BLaER1 treated with 17β-estradiol and CSF1 and Interleukin-3, amounts not matched to agents 10 nM and 100 nM (cell line): ENCODE data around the gene RMND1.
"Not testable (repeated sequence)": the region's sequence is repeated elsewhere in the genome, so short reads cannot be mapped to it uniquely, and the experiment has no call there.

ENCODE experiments used
- H3K27ac ChIP-seq, 11 experiments: shearing (Covaris generic); formaldehyde crosslinking; 2 replicates each; pipeline ENCODE4 v1.8.1; 2022
- H3K27me3 ChIP-seq, 11 experiments: shearing (Covaris generic); formaldehyde crosslinking; 2 replicates each; pipeline ENCODE4 v1.8.1; 2022
- H3K36me3 ChIP-seq, 11 experiments: shearing (Covaris generic); formaldehyde crosslinking; 2 replicates each; pipeline ENCODE4 v1.8.1; 2022
- H3K4me1 ChIP-seq, 10 experiments: shearing (Covaris generic); formaldehyde crosslinking; 2 replicates each; pipeline ENCODE4 v1.8.1; 2022
- H3K4me2 ChIP-seq, 11 experiments: shearing (Covaris generic); formaldehyde crosslinking; 2 replicates each; pipeline ENCODE4 v1.8.1; 2022
- H3K4me3 ChIP-seq, 10 experiments: shearing (Covaris generic); formaldehyde crosslinking; 2 replicates each; pipeline ENCODE4 v1.8.1; 2022
- H3K9ac ChIP-seq, 11 experiments: shearing (Covaris generic); formaldehyde crosslinking; 2 replicates each; pipeline ENCODE4 v1.8.1; 2022
- H3K9me3 ChIP-seq, 11 experiments: shearing (Covaris generic); formaldehyde crosslinking; replicated peaks in 1 of 11; 2 replicates each; pipeline ENCODE4 v1.8.1; 2022
- H4K20me1 ChIP-seq, 11 experiments: shearing (Covaris generic); formaldehyde crosslinking; 2 replicates each; pipeline ENCODE4 v1.8.1; 2022
- Cebpa-rat ChIP-seq, 11 experiments: shearing (Covaris generic); IDR thresholded peaks; 2 replicates each; pipeline ENCODE4 v1.8.1; 2022

RMND1 gene

DNA sequence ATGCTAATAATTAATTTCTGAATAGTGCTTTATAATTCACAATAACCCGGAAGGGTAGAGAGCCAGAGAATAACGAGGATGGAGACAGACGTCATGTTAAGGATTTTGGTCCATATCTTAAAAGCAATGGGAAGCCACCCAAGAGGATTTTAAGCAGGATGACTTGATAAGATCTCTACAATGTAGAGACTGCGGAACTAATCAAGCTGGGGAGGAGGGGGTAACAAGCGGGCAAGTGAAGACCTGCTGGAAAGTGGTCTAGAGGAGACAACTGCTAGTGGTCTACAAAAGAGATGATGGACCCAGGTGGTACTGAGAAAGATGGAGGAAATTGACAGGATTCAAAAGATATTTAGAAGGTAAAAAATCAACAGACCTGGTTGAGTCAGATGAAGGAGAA is 67.8 kb downstream of the RMND1 start:
- H3K4me3 ChIP-seq, result no peak overlapping the region
- peaks cover 11 to 98% (median 70%) of the 10 kb centered on the region in 11 experiments; a peak in 20 of 22 replicates for H4K20me1 ChIP-seq
- H3K36me3 ChIP-seq, result peaks cover 3 to 40% (median 28%) of the 10 kb centered on the region in 11 experiments; a peak in 17 of 22 replicates
- peaks cover 31 to 60% (median 37%) of the 10 kb centered on the region in 10 experiments for H3K4me1 ChIP-seq
- no peak for TF ChIP-seq Cebpa-rat (IDR thresholded peaks at IDR 0.05)
- H3K9ac ChIP-seq, result no peak overlapping the region
- 0 out of 22 replicates have a peak, but pooled peaks cover 0 to 5% (median 0%) of the 10 kb centered on the region in 11 experiments for H3K27me3 ChIP-seq
- H3K27ac ChIP-seq, result no peak overlapping the region
- no peaks in the 10 kb centered on the region for H3K9me3 ChIP-seq
- no peak overlapping the region for H3K4me2 ChIP-seq

DNA sequence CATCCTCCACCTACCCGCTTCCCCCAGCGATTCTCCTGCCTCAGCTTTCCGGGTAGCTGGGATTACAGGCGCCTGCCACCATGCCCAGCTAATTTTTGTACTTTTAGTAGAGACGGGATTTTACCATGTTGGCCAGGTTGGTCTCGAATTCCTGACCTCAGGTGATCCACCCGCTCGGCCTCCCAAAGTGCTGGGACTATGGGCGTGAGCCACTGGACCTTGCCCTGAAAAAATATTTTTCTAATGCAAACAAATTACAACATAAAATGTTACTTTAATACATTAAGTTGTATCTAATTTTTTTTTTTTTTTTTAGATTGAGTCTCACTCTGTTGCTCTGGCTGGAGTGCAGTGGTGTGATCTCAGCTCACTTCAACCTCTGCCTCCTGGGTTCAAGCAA is 69.3 kb downstream of the RMND1 start:
- not testable (repeated sequence) for H3K4me2 ChIP-seq, H3K9me3 ChIP-seq, H3K27ac ChIP-seq, H3K9ac ChIP-seq, H3K4me3 ChIP-seq
- Histone ChIP-seq H3K4me1 (peaks cover 18 to 46% (median 24%) of the 10 kb centered on the region in 10 experiments), H3K36me3 (peaks cover 3 to 33% (median 27%) of the 10 kb centered on the region in 11 experiments; a peak in 17 of 22 replicates), H3K27me3 (peaks cover 0 to 16% (median 10%) of the 10 kb centered on the region in 11 experiments; a peak in 11 of 22 replicates), H4K20me1 (peaks cover 25 to 98% (median 86%) of the 10 kb centered on the region in 11 experiments; a peak in 21 of 22 replicates)

DNA sequence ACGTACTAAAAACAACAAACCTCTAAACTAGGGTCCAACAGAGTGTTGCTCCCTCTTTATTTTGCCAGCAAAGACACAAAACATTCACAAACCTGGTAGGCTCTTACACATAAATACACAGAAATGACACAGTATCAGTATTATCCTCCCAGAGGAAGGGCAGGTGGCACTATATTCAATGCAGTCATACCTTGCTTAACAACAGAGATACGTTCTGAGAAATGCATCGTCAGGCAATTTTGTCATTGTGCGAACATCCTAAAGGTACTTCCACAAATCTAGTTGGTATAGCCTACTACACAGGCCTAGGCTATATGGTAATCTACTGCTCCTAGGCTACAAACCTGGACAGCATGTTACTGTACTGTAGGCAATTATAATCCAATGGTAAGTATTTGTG is 70.2 kb downstream of the RMND1 start:
- Histone ChIP-seq H3K4me2 (peak overlapping the region in 2 of 11 experiments; percentile 88 to 96; a peak in 3 of 22 replicates), H3K36me3 (peaks cover 0 to 28% (median 20%) of the 10 kb centered on the region in 11 experiments; a peak in 15 of 22 replicates)
- no peak for TF ChIP-seq Cebpa-rat (IDR thresholded peaks at IDR 0.05)

GRCh38 chr6:151380848-151381205 is 71.1 kb downstream of the RMND1 start:
- H3K4me2 ChIP-seq, result peak overlapping the region; percentile 69 to 98 (median 87)
- H3K4me3 ChIP-seq, result peak overlapping the region in 5 of 10 experiments; percentile 37 to 56 (median 45); a peak in 7 of 20 replicates
- no peak for TF ChIP-seq Cebpa-rat (IDR thresholded peaks at IDR 0.05)
- peak overlapping the region in 10 of 11 experiments; percentile 6 to 71 (median 52); a peak in 13 of 22 replicates for H3K9ac ChIP-seq
- H3K9me3 ChIP-seq, result no peaks in the 10 kb centered on the region
- peaks cover 0 to 23% (median 18%) of the 10 kb centered on the region in 11 experiments; a peak in 15 of 22 replicates for H3K36me3 ChIP-seq
- peaks cover 29 to 44% (median 34%) of the 10 kb centered on the region in 10 experiments for H3K4me1 ChIP-seq
- peaks cover 0 to 16% (median 10%) of the 10 kb centered on the region in 11 experiments; a peak in 11 of 22 replicates for H3K27me3 ChIP-seq
- peak overlapping the region in 7 of 11 experiments; percentile 13 to 79 (median 73); a peak in 12 of 22 replicates for H3K27ac ChIP-seq
- peaks cover 31 to 100% (median 96%) of the 10 kb centered on the region in 11 experiments; a peak in 21 of 22 replicates for H4K20me1 ChIP-seq

More for the DNA sequence above, 70.2 kb downstream of the RMND1 start:
- Histone ChIP-seq H3K4me1 (peaks cover 20 to 39% (median 26%) of the 10 kb centered on the region in 10 experiments), H3K9ac (no peak overlapping the region), H3K27ac (no peak overlapping the region), H3K27me3 (peaks cover 0 to 16% (median 10%) of the 10 kb centered on the region in 11 experiments; a peak in 11 of 22 replicates), H3K9me3 (no peaks in the 10 kb centered on the region), H4K20me1 (peaks cover 27 to 98% (median 95%) of the 10 kb centered on the region in 11 experiments; a peak in 21 of 22 replicates), H3K4me3 (no peak overlapping the region)

DNA sequence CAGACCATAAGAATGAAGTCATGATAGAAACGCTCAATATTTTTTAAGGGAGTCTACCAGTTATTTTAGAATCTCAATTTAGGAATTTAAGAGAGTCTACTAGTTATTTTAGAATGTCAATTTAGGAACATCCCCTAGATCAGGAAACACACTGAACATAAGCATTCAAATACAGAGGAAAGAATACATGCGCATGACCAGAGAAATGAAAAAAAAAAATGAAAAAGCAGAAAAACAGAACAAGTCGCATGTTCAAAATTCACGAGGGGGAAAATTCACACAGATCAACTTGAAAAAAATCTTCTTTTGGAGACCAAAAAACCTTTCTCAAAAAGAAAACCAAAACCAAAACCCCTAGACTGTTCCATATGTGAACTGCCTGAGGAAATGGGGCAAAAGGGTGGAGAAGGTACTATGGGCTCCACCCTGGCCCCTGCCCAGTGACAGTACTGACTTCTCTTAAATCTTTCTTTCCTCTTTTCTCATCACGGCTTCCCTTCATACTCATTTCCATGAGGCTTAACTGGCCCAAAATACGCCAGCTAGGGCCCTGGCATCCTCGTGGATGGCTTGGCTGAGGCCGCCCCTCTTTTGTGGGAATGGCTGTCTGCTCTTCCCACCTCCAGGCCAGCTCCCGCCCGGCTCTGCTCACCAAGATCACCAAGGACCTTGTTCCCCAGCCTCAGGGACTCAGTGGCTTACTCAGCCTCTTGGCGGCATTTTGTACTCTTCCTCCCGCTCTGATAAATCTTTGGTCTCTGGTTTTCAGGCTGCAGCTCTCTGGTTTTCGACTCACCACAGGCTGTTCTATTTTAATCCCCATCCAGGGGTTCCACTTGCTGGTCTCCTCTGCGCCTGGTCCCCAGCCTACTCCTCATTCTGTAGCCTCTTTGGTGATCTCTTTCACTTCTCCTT is 71.7 kb downstream of the RMND1 start:
- Histone ChIP-seq H3K9ac (peak overlapping the region; percentile 6 to 71 (median 51); a peak in 16 of 22 replicates), H3K27ac (peak overlapping the region in 9 of 11 experiments; percentile 13 to 79 (median 58); a peak in 16 of 22 replicates), H3K9me3 (no peaks in the 10 kb centered on the region)

DNA sequence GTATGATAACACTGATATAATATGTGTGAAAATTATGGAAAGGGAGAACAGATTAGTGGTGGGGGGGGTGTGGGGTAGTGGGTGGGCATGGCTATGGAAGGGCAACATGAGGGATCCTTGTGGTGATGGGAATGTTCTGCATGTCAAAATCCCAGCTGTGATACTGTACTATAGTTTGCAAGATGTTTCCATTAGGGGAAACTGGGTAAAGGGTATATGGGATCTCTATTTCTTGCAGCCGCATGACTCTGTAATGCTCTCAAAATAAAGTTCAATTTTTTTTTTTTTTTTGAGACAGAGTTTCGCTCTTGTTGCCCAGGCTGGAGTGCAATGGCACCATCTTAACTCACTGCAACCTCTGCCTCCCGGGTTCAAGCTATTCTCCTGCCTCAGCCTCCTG is 74.8 kb downstream of the RMND1 start:
- Histone ChIP-seq H3K27me3 (peaks cover 0 to 16% (median 10%) of the 10 kb centered on the region in 11 experiments; a peak in 11 of 22 replicates), H3K4me1 (peaks cover 51 to 69% (median 64%) of the 10 kb centered on the region in 10 experiments), H4K20me1 (peaks cover 38 to 100% (median 100%) of the 10 kb centered on the region in 11 experiments; a peak in 21 of 22 replicates), H3K36me3 (peaks cover 6 to 18% (median 15%) of the 10 kb centered on the region in 11 experiments), H3K4me3 (no peak overlapping the region), H3K9me3 (no peaks in the 10 kb centered on the region), H3K27ac (no peak overlapping the region), H3K9ac (no peak overlapping the region), H3K4me2 (peak overlapping the region in 6 of 11 experiments; percentile 39 to 62 (median 50); a peak in 8 of 22 replicates)
- no peak for TF ChIP-seq Cebpa-rat (IDR thresholded peaks at IDR 0.05)

More for the DNA sequence above, 71.7 kb downstream of the RMND1 start:
- no peak for TF ChIP-seq Cebpa-rat (IDR thresholded peaks at IDR 0.05)
- Histone ChIP-seq H3K4me1 (peaks cover 31 to 41% (median 38%) of the 10 kb centered on the region in 10 experiments), H3K4me2 (peak overlapping the region; percentile 69 to 98 (median 87)), H3K4me3 (peak overlapping the region in 5 of 10 experiments; percentile 37 to 56 (median 45); a peak in 11 of 20 replicates), H4K20me1 (peaks cover 31 to 100% (median 96%) of the 10 kb centered on the region in 11 experiments; a peak in 21 of 22 replicates), H3K36me3 (peaks cover 0 to 23% (median 18%) of the 10 kb centered on the region in 11 experiments; a peak in 15 of 22 replicates), H3K27me3 (peaks cover 0 to 16% (median 10%) of the 10 kb centered on the region in 11 experiments; a peak in 11 of 22 replicates)

GRCh38 chr6:151376440-151376839 is 75.5 kb downstream of the RMND1 start:
- no peak overlapping the region for H3K9ac ChIP-seq
- TF ChIP-seq Cebpa-rat (IDR thresholded peaks at IDR 0.05), result no peak
- peaks cover 12 to 25% (median 21%) of the 10 kb centered on the region in 11 experiments for H3K36me3 ChIP-seq
- peaks cover 0 to 16% (median 10%) of the 10 kb centered on the region in 11 experiments; a peak in 11 of 22 replicates for H3K27me3 ChIP-seq
- no peak overlapping the region for H3K27ac ChIP-seq
- H3K4me2 ChIP-seq, result peak overlapping the region; percentile 17 to 62 (median 52); a peak in 20 of 22 replicates
- no peaks in the 10 kb centered on the region for H3K9me3 ChIP-seq
- H3K4me1 ChIP-seq, result peaks cover 47 to 72% (median 66%) of the 10 kb centered on the region in 10 experiments
- peaks cover 37 to 100% (median 100%) of the 10 kb centered on the region in 11 experiments; a peak in 21 of 22 replicates for H4K20me1 ChIP-seq
- no peak overlapping the region for H3K4me3 ChIP-seq

- peaks cover 18 to 31% (median 27%) of the 10 kb centered on the region in 11 experiments for H3K36me3 ChIP-seq
- H3K27me3 ChIP-seq, result peaks cover 0 to 16% (median 10%) of the 10 kb centered on the region in 11 experiments; a peak in 11 of 22 replicates
- no peak overlapping the region for H3K4me3 ChIP-seq
- no peak overlapping the region for H3K27ac ChIP-seq
- H4K20me1 ChIP-seq, result peaks cover 39 to 100% (median 100%) of the 10 kb centered on the region in 11 experiments; a peak in 21 of 22 replicates
- H3K9me3 ChIP-seq, result no peaks in the 10 kb centered on the region
- TF ChIP-seq Cebpa-rat (IDR thresholded peaks at IDR 0.05), result no peak
- no peak overlapping the region for H3K9ac ChIP-seq
- H3K4me2 ChIP-seq, result peak overlapping the region in 8 of 11 experiments; percentile 1 to 62 (median 50); a peak in 12 of 22 replicates
- peaks cover 41 to 66% (median 60%) of the 10 kb centered on the region in 10 experiments for H3K4me1 ChIP-seq
Measured at GRCh38 chr6:151375833-151376232, 76.1 kb downstream of the RMND1 start.
